SH-SY5Y (cell line): ENCODE data around the gene LILRB3.

Source experiments
- GATA2 ChIP-seq: IDR thresholded peaks from 2 replicates; pipeline ENCODE4 v1.6.1; 2011; ENCODE audit warnings: mild to moderate bottlenecking, low read depth, low read length
- GATA3 ChIP-seq: IDR thresholded peaks from 2 replicates; pipeline ENCODE4 v1.6.1; 2011; ENCODE audit warnings: low read depth, mild to moderate bottlenecking, low read length, moderate library complexity

DNA sequence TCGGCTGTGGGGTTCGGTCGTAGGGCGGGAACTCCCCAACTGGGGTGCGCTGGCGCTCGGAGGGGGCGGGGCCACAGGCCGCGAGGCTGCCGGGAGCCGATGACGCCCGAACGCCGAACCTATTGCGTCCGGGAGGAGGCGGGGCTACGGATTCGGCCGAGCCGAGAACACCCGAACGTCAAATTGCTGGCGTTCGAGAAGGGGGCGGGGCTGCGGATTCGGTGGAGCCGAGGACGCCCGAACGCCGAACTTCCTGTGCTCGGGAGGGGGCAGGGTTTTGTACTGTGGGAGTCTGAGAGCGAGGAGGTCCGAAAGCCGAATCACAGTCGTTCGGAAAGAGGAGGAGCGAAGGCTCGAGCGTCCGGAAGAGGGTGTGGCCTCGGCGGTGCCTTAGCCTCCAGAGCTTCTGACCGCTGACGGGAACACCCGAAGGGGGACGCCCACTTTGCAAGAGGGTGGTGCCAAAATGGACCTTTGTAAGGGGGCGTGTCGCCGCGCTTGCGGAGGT, 32.2 kb downstream of the LILRB3 start:
- TF ChIP-seq GATA3: no peak
- no peak for TF ChIP-seq GATA2
